Esophagus muscularis mucosa (tissue), 4 donors: ENCODE measurements around the gene DDR1. TPM values are rescaled to one million over a fixed set of nuclear protein-coding genes. Genes with fewer than 3 reads are reported as not detected.
"Not testable (repeated sequence)": the region's sequence is repeated elsewhere in the genome, so short reads cannot be mapped to it uniquely, and the experiment has no call there.

ENCODE experiments used
- DNase-seq: peaks from one replicate; pipeline ENCODE4 v3.0.0-alpha.2; 2017; ENCODE audit errors: extremely low spot score
- H3K27ac ChIP-seq, 4 donors: fragments of 200-600 bp; sonication (generic); replicated peaks in 1 of 4; 1 replicate in 3 of 4; 2 replicates in 1 of 4; pipeline ENCODE4 v1.5.1; 2016 to 2019; ENCODE audit warnings: mild to moderate bottlenecking in 1 of 4
- H3K27me3 ChIP-seq, 4 donors: fragments of 200-600 bp; sonication (generic); one replicate each; pipeline versions ENCODE4 v1.5.1 to v1.6.0; 2016 to 2019
- H3K36me3 ChIP-seq, 4 donors: fragments of 200-600 bp; sonication (generic); one replicate each; pipeline ENCODE4 v1.5.1; 2016 to 2019
- H3K4me1 ChIP-seq, 4 donors: fragments of 200-600 bp; sonication (generic); one replicate each; pipeline ENCODE4 v1.5.1; 2016 to 2019
- H3K4me3 ChIP-seq, 4 donors: fragments of 200-600 bp; sonication (generic); 1 replicate in 2 of 4; 2 replicates in 2 of 4; pipeline ENCODE4 v1.5.1; 2016 to 2019; ENCODE audit warnings: mild to moderate bottlenecking in 4 of 4, moderate library complexity in 1 of 4
- H3K9me3 ChIP-seq, 4 donors: fragments of 200-600 bp; sonication (generic); 1 replicate in 3 of 4; 2 replicates in 1 of 4; pipeline ENCODE4 v1.5.1; 2016 to 2019
- CTCF ChIP-seq, 3 experiments: fragments of 200-600 bp in 2 of 3; fragments of 450-650 bp in 1 of 3; sonication (generic) in 2 of 3; IDR thresholded peaks; one replicate each; pipeline ENCODE4 v1.5.1; 2017 to 2019; ENCODE audit warnings: antibody characterized with exemption in 3 of 3, mild to moderate bottlenecking in 2 of 3, moderate library complexity in 1 of 3
- EP300 ChIP-seq: sonication (generic); formaldehyde crosslinking; IDR thresholded peaks from one replicate; pipeline ENCODE4 v1.6.1; 2017; ENCODE audit warnings: antibody characterized with exemption
- POLR2A ChIP-seq: fragments of 450-650 bp; IDR thresholded peaks from one replicate; pipeline ENCODE4 v1.6.1; 2017; ENCODE audit warnings: antibody characterized with exemption, moderate library complexity, mild to moderate bottlenecking, low read depth
- POLR2AphosphoS5 ChIP-seq, 2 donors: sonication (generic); formaldehyde crosslinking; IDR thresholded peaks; one replicate each; pipeline ENCODE4 v1.6.1; 2017; ENCODE audit warnings: antibody characterized with exemption in 2 of 2
- whole genome bisulfite sequencing: methylation state at CpG from one replicate; pipeline ENCODE4 v1.1.5; 2018; 5-methylcytosine and 5-hydroxymethylcytosine counted together
- intact Hi-C: fragments of 100-400 bp; cut with DNase I; formaldehyde crosslinking; loops from one replicate; pipeline ENCODE4 v1.15.1; 2023
- total RNA-seq, 4 donors: library from RNA; depleted of rRNA; stranded (reverse); fragments of >200 nt; gene quantifications; one replicate each; pipeline versions ENCODE4 v1.1.0 to v1.2.1, GENCODE V29; 2016

The DDR1 gene
- total RNA-seq, 4 donors from 2014 or later = 10.4 to 37.9 (median 23.3) TPM

- TF ChIP-seq POLR2A (no peak), EP300 (no peak), CTCF (IDR thresholded peaks at IDR 0.05) (no peak), POLR2AphosphoS5 (IDR thresholded peaks at IDR 0.05) (no peak)
- Histone ChIP-seq H3K27me3 (no peaks in the 10 kb centered on the region), H3K27ac (no peak overlapping the region), H3K4me1 (peaks cover 0 to 7% (median 0%) of the 10 kb centered on the region in 4 donors), H3K9me3 (no peaks in the 10 kb centered on the region), H3K36me3 (no peaks in the 10 kb centered on the region), H3K4me3 (no peak overlapping the region)
- WGBS = 75% methylated on average over 6 of the region's 6 CpGs
- intact Hi-C loops = no loop called here
- no peak for DNase-seq
These were observed 34.2 kb upstream of the DDR1 start for GRCh38 chr6:30849903-30850651.

- 94% methylated on average over 2 of the region's 2 CpGs for WGBS
- H3K36me3 ChIP-seq, DNase-seq, H3K27ac ChIP-seq, H3K27me3 ChIP-seq, intact Hi-C loops, H3K4me3 ChIP-seq, H3K9me3 ChIP-seq, H3K4me1 ChIP-seq: not testable (repeated sequence)
These were observed 31.9 kb upstream of the DDR1 start for GRCh38 chr6:30852459-30852858.

- H3K9me3 ChIP-seq = no peaks in the 10 kb centered on the region
- H3K4me1 ChIP-seq = peaks cover 0 to 7% (median 0%) of the 10 kb centered on the region in 4 donors
- 91% methylated on average over 5 of the region's 5 CpGs for WGBS
- H3K4me3 ChIP-seq = no peak overlapping the region
- H3K36me3 ChIP-seq = no peaks in the 10 kb centered on the region
- intact Hi-C loops = no loop called here
- DNase-seq = no peak
- no peak for TF ChIP-seq EP300
- H3K27ac ChIP-seq = no peak overlapping the region
- no peaks in the 10 kb centered on the region for H3K27me3 ChIP-seq
These were observed 29.9 kb upstream of the DDR1 start for GRCh38 chr6:30854285-30855040.

- intact Hi-C loops = no loop called here
- WGBS = 76% methylated on average over 6 of the region's 6 CpGs
- no peak for DNase-seq
- H3K36me3 ChIP-seq = no peaks in the 10 kb centered on the region
- no peaks in the 10 kb centered on the region for H3K9me3 ChIP-seq
- H3K4me1 ChIP-seq = no peaks in the 10 kb centered on the region
- TF ChIP-seq POLR2A = no peak
- no peak for TF ChIP-seq EP300
- TF ChIP-seq CTCF (IDR thresholded peaks at IDR 0.05) = no peak
- TF ChIP-seq POLR2AphosphoS5 (IDR thresholded peaks at IDR 0.05) = no peak
- H3K4me3 ChIP-seq = no peak overlapping the region
- no peak overlapping the region for H3K27ac ChIP-seq
- H3K27me3 ChIP-seq = no peaks in the 10 kb centered on the region
These were observed 28.8 kb upstream of the DDR1 start for GRCh38 chr6:30855429-30856075.

- no peak overlapping the region for H3K27ac ChIP-seq
- no peak overlapping the region for H3K4me3 ChIP-seq
- H3K27me3 ChIP-seq = no peaks in the 10 kb centered on the region
- no peaks in the 10 kb centered on the region for H3K4me1 ChIP-seq
- no peak for TF ChIP-seq POLR2AphosphoS5 (IDR thresholded peaks at IDR 0.05)
- TF ChIP-seq EP300 = no peak
- TF ChIP-seq POLR2A = no peak
- no peak for TF ChIP-seq CTCF (IDR thresholded peaks at IDR 0.05)
- H3K9me3 ChIP-seq = no peaks in the 10 kb centered on the region
- 80% methylated on average over 5 of the region's 5 CpGs for WGBS
- H3K36me3 ChIP-seq = no peaks in the 10 kb centered on the region
- DNase-seq = no peak
- intact Hi-C loops = no loop called here
These were observed 27.2 kb upstream of the DDR1 start for GRCh38 chr6:30857112-30857511.
